ENCODE results near the gene ZNF598. TPM values are rescaled to one million over a fixed set of nuclear protein-coding genes. Genes with fewer than 3 reads are reported as not detected.

The ZNF598 gene
- total RNA-seq, 1 donor from 2014 or later: 14.5 TPM

- no peak for TF ChIP-seq CTCF (IDR thresholded peaks at IDR 0.05; ENCODE audit: borderline replicate concordance)
- intact Hi-C loops (cut with micrococcal nuclease): no loop called here
- Histone ChIP-seq H3K4me1 (peaks cover 50% of the 10 kb centered on the region), H3K27ac (replicated peaks) (no peak overlapping the region), H3K36me3 (peaks cover 40% of the 10 kb centered on the region), H3K27me3 (ENCODE audit: low read depth) (peaks cover 62% of the 10 kb centered on the region), H3K9me3 (replicated peaks) (no peaks in the 10 kb centered on the region), H3K4me3 (no peak overlapping the region)
- DNase-seq: no peak
These were observed 27.6 kb downstream of the ZNF598 start for GRCh38 chr16:1982013-1982433.

- peaks cover 66% of the 10 kb centered on the region for H3K27me3 ChIP-seq (ENCODE audit: low read depth)
- no peak within 1 kb of the TSS for H3K27ac ChIP-seq (replicated peaks)
These were observed 28.2 kb downstream of the ZNF598 start, which contains the start of gene NOXO1 for GRCh38 chr16:1981398-1981836. Gene NOXO1, minus strand, starts transcription at chr16:1981469. Its CDS starts 290 bp downstream, at chr16:1981179.

GRCh38 chr16:1980770-1981087, 28.9 kb downstream of the ZNF598 start:
- TF ChIP-seq CTCF (IDR thresholded peaks at IDR 0.05; ENCODE audit: borderline replicate concordance): no peak
- no peak overlapping the region for H3K27ac ChIP-seq (replicated peaks)
- intact Hi-C loops (cut with micrococcal nuclease): no loop called here
- DNase-seq: no peak
- no peaks in the 10 kb centered on the region for H3K9me3 ChIP-seq (replicated peaks)
- peaks cover 73% of the 10 kb centered on the region for H3K27me3 ChIP-seq (ENCODE audit: low read depth)
- H3K4me1 ChIP-seq: peaks cover 48% of the 10 kb centered on the region
- peaks cover 40% of the 10 kb centered on the region for H3K36me3 ChIP-seq
- H3K4me3 ChIP-seq: no peak overlapping the region

More at GRCh38 chr16:1981398-1981836, 28.2 kb downstream of the ZNF598 start, which contains the start of gene NOXO1:
- no peak within 1 kb of the TSS for H3K4me3 ChIP-seq
- intact Hi-C loops (cut with micrococcal nuclease): no loop called here
- peaks cover 50% of the 10 kb centered on the region for H3K4me1 ChIP-seq
- peaks cover 40% of the 10 kb centered on the region for H3K36me3 ChIP-seq
- H3K9me3 ChIP-seq (replicated peaks): no peaks in the 10 kb centered on the region
- TF ChIP-seq CTCF (IDR thresholded peaks at IDR 0.05; ENCODE audit: borderline replicate concordance): no peak
- DNase-seq: no peak

GRCh38 chr16:1980030-1980769, 29.4 kb downstream of the ZNF598 start:
- no peak for TF ChIP-seq CTCF (IDR thresholded peaks at IDR 0.05; ENCODE audit: borderline replicate concordance)
- Histone ChIP-seq H3K4me1 (peaks cover 43% of the 10 kb centered on the region), H3K36me3 (peaks cover 40% of the 10 kb centered on the region), H3K27ac (replicated peaks) (no peak overlapping the region), H3K27me3 (ENCODE audit: low read depth) (peaks cover 77% of the 10 kb centered on the region), H3K4me3 (no peak overlapping the region), H3K9me3 (replicated peaks) (no peaks in the 10 kb centered on the region)
- intact Hi-C loops (cut with micrococcal nuclease): no loop called here
- DNase-seq: no peak

DNA sequence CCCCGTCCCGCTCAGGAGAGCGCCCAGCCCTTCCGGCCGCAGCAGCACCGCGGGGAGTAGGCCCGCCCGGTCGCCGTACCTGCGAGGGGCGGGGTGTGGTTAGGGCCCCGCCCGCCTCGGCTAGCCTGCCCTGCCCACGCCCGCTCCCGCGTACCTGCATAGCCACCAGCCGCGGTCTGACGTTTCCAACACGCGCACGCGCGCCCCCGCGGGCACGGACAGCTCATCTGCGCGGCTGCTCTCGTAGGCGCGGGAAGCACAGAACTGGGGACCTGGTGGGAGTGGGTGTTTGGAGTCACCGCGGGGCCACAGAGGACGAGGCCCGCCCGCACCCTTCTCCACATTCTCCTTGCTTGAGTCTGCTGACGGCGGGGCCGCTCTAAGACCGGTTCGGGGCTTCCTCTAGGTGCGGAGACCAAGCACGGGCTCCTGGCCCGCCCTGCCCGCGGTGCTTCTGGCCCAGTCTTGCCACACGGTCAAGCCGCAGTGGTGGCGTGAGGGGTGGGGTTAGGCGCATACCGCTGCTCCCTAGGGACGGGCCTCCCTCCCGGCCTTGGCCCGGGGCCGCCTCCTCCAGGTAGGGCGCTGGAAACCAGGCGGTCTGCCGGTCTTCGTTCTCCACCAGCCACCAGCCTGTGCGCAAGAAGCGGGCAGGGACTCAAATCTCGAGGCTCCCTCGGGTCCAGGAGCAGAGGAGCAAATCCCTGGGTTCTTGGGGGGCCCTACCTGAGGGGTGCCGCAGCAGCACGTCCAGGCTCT, 30.2 kb downstream of the ZNF598 start:
- Histone ChIP-seq H3K36me3 (peaks cover 48% of the 10 kb centered on the region), H3K4me1 (peaks cover 35% of the 10 kb centered on the region), H3K27me3 (ENCODE audit: low read depth) (peaks cover 84% of the 10 kb centered on the region), H3K4me3 (no peak overlapping the region), H3K9me3 (replicated peaks) (no peaks in the 10 kb centered on the region), H3K27ac (replicated peaks) (no peak overlapping the region)
- no peak for TF ChIP-seq CTCF (IDR thresholded peaks at IDR 0.05; ENCODE audit: borderline replicate concordance)
- no peak for DNase-seq
- intact Hi-C loops (cut with micrococcal nuclease): no loop called here

Measured in left ventricle myocardium inferior (tissue), 1 donor.